ENCODE results near the gene LRFN5. TPM values are rescaled to one million over a fixed set of nuclear protein-coding genes. Genes with fewer than 3 reads are reported as not detected.
"Not testable (repeated sequence)": the region's sequence is repeated elsewhere in the genome, so short reads cannot be mapped to it uniquely, and the experiment has no call there.

Gene LRFN5
- total RNA-seq, 1 donor from 2014 or later, result 1.0 TPM

- intact Hi-C loops (cut with DNase I), result no loop called here
- TF ChIP-seq, protein P1, sequence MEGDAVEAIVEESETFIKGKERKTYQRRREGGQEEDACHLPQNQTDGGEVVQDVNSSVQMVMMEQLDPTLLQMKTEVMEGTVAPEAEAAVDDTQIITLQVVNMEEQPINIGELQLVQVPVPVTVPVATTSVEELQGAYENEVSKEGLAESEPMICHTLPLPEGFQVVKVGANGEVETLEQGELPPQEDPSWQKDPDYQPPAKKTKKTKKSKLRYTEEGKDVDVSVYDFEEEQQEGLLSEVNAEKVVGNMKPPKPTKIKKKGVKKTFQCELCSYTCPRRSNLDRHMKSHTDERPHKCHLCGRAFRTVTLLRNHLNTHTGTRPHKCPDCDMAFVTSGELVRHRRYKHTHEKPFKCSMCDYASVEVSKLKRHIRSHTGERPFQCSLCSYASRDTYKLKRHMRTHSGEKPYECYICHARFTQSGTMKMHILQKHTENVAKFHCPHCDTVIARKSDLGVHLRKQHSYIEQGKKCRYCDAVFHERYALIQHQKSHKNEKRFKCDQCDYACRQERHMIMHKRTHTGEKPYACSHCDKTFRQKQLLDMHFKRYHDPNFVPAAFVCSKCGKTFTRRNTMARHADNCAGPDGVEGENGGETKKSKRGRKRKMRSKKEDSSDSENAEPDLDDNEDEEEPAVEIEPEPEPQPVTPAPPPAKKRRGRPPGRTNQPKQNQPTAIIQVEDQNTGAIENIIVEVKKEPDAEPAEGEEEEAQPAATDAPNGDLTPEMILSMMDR (IDR thresholded peaks at IDR 0.05), result no peak
- H3K9me3 ChIP-seq, result no peaks in the 10 kb centered on the region
- H3K4me3 ChIP-seq, result no peak overlapping the region
- no peaks in the 10 kb centered on the region for H3K4me1 ChIP-seq
- no peak for DNase-seq
- H3K27me3 ChIP-seq, result no peaks in the 10 kb centered on the region
- ATAC-seq, result no peak
- no peak overlapping the region for H3K27ac ChIP-seq
- H3K36me3 ChIP-seq, result no peaks in the 10 kb centered on the region
These were observed 9.0 kb upstream of the LRFN5 start for GRCh38 chr14:41597647-41598046.

GRCh38 chr14:41599805-41600385 is 6.8 kb upstream of the LRFN5 start:
- H3K27me3 ChIP-seq; ATAC-seq; DNase-seq; H3K9me3 ChIP-seq; H3K36me3 ChIP-seq; H3K4me3 ChIP-seq; H3K4me1 ChIP-seq; H3K27ac ChIP-seq; intact Hi-C loops (cut with DNase I): not testable (repeated sequence)

GRCh38 chr14:41604721-41605531 is 1.8 kb upstream of the LRFN5 start:
- Histone ChIP-seq H3K4me1 (peaks cover 4% of the 10 kb centered on the region), H3K27ac (no peak overlapping the region), H3K4me3 (peak overlapping the region; percentile 52), H3K9me3 (no peaks in the 10 kb centered on the region), H3K36me3 (no peaks in the 10 kb centered on the region), H3K27me3 (peaks cover 53% of the 10 kb centered on the region)
- peak; percentile 50 for ATAC-seq
- TF ChIP-seq, protein P1 (IDR thresholded peaks at IDR 0.05), result no peak
- peak; percentile 59 for DNase-seq
- intact Hi-C loops (cut with DNase I), result no loop called here

- ATAC-seq (peak; percentile 9), DNase-seq (no peak)
- intact Hi-C loops (cut with DNase I), result no loop called here
- Histone ChIP-seq H3K4me3 (peak overlapping the region; percentile 52), H3K9me3 (no peaks in the 10 kb centered on the region), H3K27ac (peak overlapping the region; percentile 36), H3K4me1 (peaks cover 4% of the 10 kb centered on the region), H3K27me3 (peaks cover 56% of the 10 kb centered on the region), H3K36me3 (no peaks in the 10 kb centered on the region)
- TF ChIP-seq, protein P1 (IDR thresholded peaks at IDR 0.05), result no peak
These were observed 960 bp upstream of the LRFN5 start for GRCh38 chr14:41605550-41606281.

- no peak for ATAC-seq
These were observed 469 bp upstream of the LRFN5 start for GRCh38 chr14:41606282-41606531.

More at GRCh38 chr14:41606282-41606531, 469 bp upstream of the LRFN5 start:
- no peaks in the 10 kb centered on the region for H3K36me3 ChIP-seq
- H3K9me3 ChIP-seq, result no peaks in the 10 kb centered on the region
- H3K27me3 ChIP-seq, result peaks cover 56% of the 10 kb centered on the region
- DNase-seq, result no peak
- H3K4me3 ChIP-seq, result peak overlapping the region; percentile 52
- H3K27ac ChIP-seq, result peak overlapping the region; percentile 36
- H3K4me1 ChIP-seq, result peaks cover 4% of the 10 kb centered on the region
- intact Hi-C loops (cut with DNase I), result no loop called here
- TF ChIP-seq, protein P1 (IDR thresholded peaks at IDR 0.05), result no peak
